RPMI7951 (cell line): ENCODE measurements around the gene PHF20. TPM values are rescaled to one million over a fixed set of nuclear protein-coding genes. Genes with fewer than 3 reads are reported as not detected.
"Not testable (repeated sequence)": the region's sequence is repeated elsewhere in the genome, so short reads cannot be mapped to it uniquely, and the experiment has no call there.

Source experiments
- DNase-seq: peaks from one replicate; pipeline ENCODE4 v3.0.0-alpha.2; 2012; ENCODE audit warnings: low read depth
- total RNA-seq: library from RNA; depleted of rRNA; stranded (reverse); fragments of >200 nt; shearing (Covaris generic); gene quantifications from 2 replicates; pipeline ENCODE4 v1.2.3, GENCODE V29; 2014

Gene PHF20
- total RNA-seq, 1 experiment from 2014 or later = 60.0 TPM

- no peak for DNase-seq
These were observed 66.4 kb downstream of the PHF20 start for GRCh38 chr20:35838205-35838604.

- DNase-seq = no peak
These were observed 68.1 kb downstream of the PHF20 start for GRCh38 chr20:35839904-35840303.

GRCh38 chr20:35840421-35840820 is 68.6 kb downstream of the PHF20 start:
- DNase-seq = peak; percentile 68

GRCh38 chr20:35842361-35842760 is 70.5 kb downstream of the PHF20 start:
- DNase-seq = no peak

- DNase-seq = not testable (repeated sequence)
These were observed 72.1 kb downstream of the PHF20 start for GRCh38 chr20:35843894-35844293.

GRCh38 chr20:35845561-35845960 is 73.7 kb downstream of the PHF20 start:
- DNase-seq = no peak

GRCh38 chr20:35849706-35850105 is 77.9 kb downstream of the PHF20 start:
- DNase-seq = no peak

GRCh38 chr20:35851659-35852058 is 79.8 kb downstream of the PHF20 start:
- DNase-seq = not testable (repeated sequence)

- no peak for DNase-seq
These were observed 83.0 kb downstream of the PHF20 start for GRCh38 chr20:35854713-35855348.

GRCh38 chr20:35855641-35856040 is 83.8 kb downstream of the PHF20 start:
- DNase-seq = not testable (repeated sequence)

GRCh38 chr20:35856866-35857265 is 85.1 kb downstream of the PHF20 start:
- no peak for DNase-seq

GRCh38 chr20:35866418-35867202 is 94.8 kb downstream of the PHF20 start:
- DNase-seq = no peak

GRCh38 chr20:35870541-35871258 is 98.9 kb downstream of the PHF20 start:
- peak; percentile 46 for DNase-seq

GRCh38 chr20:35871259-35871771 is 99.5 kb downstream of the PHF20 start:
- peak; percentile 80 for DNase-seq

GRCh38 chr20:35876033-35876320 is 104.2 kb downstream of the PHF20 start:
- peak; percentile 15 for DNase-seq

GRCh38 chr20:35877611-35878010 is 105.8 kb downstream of the PHF20 start:
- DNase-seq = no peak

GRCh38 chr20:35878113-35878625 is 106.4 kb downstream of the PHF20 start:
- no peak for DNase-seq

- no peak for DNase-seq
These were observed 109.9 kb downstream of the PHF20 start for GRCh38 chr20:35881676-35882075.

- DNase-seq = peak; percentile 31
These were observed 110.8 kb downstream of the PHF20 start for GRCh38 chr20:35882427-35883161.

- peak; percentile 16 for DNase-seq
These were observed 111.5 kb downstream of the PHF20 start for GRCh38 chr20:35883336-35883777.

GRCh38 chr20:35883778-35884540 is 112.1 kb downstream of the PHF20 start:
- peak; percentile 99 for DNase-seq
